GM18499 (cell line): ENCODE data around the gene PIK3R5.

Experiments used
- ATAC-seq: cut with Tn5 transposase; IDR thresholded peaks from one replicate; pipeline ENCODE4 v1.9.1; 2021; ENCODE audit warnings: moderate number of reproducible peaks; ENCODE audit not compliant: insufficient read depth, unreplicated experiment

The PIK3R5 gene

GRCh38 chr17:8954339-8954738, 11.2 kb downstream of the PIK3R5 start:
- ATAC-seq: no peak

- ATAC-seq: no peak
Observed at GRCh38 chr17:8953156-8953885, 12.2 kb downstream of the PIK3R5 start.

GRCh38 chr17:8952191-8952590, 13.3 kb downstream of the PIK3R5 start:
- ATAC-seq: no peak

DNA sequence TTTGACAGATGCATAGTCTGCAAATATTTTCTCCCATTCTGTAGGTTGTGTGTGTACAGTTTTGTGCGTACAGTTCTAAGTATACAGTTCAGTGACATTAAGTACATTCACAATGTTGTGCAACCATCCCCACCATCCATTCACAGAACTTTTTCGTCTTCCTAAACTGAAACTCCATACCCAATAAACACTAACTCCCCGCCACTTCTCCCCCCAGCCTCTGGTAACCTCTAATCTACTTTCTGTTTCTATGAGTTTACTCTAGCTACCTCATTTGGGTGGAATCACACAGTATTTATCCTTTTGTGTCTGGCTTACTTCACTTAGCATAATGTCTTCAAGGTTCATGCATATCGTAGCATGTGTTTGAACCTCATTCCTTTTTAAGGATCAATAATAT, 14.3 kb downstream of the PIK3R5 start:
- ATAC-seq: no peak

GRCh38 chr17:8949061-8949661, 16.3 kb downstream of the PIK3R5 start:
- ATAC-seq: no peak

DNA sequence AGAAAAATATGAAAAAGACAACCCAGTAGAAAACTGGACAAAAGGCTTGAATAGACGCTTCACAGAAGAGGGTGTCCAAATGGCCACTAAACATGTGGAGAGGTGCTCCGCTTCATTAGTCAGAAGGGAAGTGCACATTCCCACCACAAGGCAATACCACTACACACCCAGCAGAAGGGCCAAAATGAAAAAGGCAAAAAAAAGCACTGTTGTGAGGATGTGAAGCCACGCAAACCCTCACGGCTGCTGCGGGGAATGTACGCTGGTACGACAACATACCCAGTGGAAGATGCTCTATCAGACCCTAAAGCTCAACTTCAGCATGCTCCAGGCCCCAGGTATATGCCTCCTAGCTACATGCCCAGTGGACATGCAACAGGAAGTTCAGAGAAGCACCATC, 17.0 kb downstream of the PIK3R5 start:
- ATAC-seq: no peak

GRCh38 chr17:8947201-8947600, 18.3 kb downstream of the PIK3R5 start:
- no peak for ATAC-seq

GRCh38 chr17:8946476-8946875, 19.0 kb downstream of the PIK3R5 start:
- no peak for ATAC-seq

DNA sequence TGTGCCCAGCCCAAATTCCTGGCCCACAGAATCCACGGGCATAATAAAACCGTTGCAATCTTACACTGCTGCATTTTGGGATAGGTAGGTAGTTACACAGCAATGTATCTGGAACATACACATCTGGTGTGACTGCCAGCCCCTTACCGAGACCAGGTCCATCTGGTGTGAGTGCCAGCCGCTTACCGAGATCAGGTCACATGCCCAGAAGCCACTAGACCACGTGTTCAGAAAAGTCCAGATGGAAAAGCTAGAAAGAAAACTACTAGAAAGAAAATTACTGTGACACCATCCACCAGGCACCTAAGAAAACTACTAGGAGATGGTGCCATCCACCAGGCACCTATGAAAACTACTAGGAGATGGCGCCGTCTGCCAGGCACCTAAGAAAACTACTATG, 19.4 kb downstream of the PIK3R5 start:
- ATAC-seq: no peak

GRCh38 chr17:8944748-8945147, 20.8 kb downstream of the PIK3R5 start:
- ATAC-seq: no peak

DNA sequence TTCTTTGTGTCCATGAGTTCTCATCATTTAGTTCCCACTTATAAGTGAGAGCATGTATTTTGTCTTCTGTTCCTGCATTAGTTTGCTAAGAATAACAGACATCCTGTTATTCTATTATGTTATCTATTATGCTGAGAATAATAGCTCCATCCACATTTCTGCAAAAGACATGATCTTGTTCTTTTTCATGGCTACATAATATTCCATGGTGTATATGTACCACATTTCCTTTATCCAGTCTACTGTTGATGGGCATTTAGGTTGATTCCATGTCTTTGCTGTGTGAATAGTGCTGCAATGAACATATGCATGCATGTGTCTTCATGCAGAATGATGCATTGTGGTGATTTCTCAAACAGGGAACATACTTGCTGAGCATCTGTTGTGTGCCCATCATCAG, 21.4 kb downstream of the PIK3R5 start:
- ATAC-seq: no peak

- no peak for ATAC-seq
Observed at GRCh38 chr17:8941980-8942622, 23.4 kb downstream of the PIK3R5 start.

DNA sequence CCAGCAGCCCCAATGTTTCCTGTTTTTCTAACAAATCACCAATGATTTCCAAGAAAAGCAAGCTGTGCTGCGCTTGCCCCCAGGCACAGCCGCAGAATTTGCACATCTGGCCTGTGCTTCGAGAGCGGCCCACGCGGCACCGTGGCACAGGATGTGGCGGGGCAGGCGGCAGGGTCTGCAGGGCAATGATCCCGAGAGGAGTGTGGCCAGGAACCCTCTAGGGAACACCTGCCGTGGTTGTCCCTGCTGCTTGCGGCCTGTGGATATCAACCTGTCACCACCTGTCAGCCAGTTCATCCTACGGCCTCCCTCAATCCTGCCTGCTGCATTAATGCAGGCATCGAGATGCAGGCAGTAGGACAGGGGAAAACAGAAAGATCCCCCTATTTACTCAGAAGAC, 24.0 kb downstream of the PIK3R5 start:
- ATAC-seq: no peak

- ATAC-seq: no peak
Observed at GRCh38 chr17:8940866-8941471, 24.5 kb downstream of the PIK3R5 start.

DNA sequence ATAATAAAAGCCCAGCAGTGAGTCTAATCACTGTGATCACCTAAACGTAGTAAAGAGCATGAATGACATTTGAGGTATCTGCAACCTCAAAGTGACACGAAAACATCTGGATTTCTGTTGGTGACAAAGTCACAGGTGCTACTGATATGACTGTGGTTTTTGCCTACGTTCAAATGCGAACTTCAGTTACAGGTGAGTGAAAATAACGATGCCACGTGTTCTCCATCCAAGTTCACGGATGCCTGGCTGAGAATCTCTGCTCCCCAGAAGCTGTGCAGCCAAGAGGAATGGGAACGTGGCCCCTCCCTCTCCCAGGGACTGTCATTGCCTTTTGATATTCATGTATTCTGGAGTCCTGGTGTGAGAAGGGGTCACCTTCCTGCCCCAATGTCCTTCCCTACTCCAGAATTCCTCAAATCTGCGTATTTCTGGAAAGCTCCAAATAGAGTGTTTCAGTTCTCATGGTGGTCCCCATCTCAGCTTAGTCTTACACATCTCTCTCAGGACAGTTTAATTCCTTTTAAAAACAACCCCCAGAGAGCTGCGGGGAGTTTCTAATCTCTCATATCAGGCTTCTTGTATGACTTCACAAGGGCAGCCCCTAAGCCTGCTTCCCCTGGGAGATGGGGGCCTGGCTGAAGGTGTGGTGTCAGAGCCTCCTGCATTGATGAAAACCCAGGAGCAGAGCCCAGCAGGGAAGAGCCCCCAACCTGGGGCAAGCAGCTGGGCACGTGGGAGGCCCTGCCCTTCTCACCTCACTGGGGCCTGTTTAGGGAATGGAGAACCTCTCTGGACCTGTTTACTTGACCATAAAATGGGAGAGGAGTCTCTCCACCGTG, 25.8 kb downstream of the PIK3R5 start:
- ATAC-seq: no peak

GRCh38 chr17:8938933-8939332, 26.6 kb downstream of the PIK3R5 start:
- no peak for ATAC-seq

DNA sequence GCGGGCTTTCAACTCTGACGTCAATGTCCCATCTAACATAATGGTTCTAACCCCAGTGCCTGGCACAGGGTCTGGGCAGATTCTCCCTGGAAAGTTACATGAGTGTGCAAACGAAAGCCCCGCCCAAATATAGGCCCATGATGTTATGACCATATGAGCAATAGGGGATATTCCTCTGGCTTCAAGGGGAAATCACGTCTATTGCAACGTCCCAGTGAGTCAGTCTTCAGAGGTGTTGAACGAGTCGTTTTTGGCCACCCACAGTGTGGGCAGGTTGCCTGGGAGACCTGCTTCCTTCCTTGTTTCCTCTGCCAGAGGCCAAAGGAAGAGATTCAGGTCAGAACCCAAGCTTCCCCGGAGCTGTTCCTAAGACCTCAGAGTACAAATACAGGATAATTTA, 30.3 kb downstream of the PIK3R5 start:
- no peak for ATAC-seq

DNA sequence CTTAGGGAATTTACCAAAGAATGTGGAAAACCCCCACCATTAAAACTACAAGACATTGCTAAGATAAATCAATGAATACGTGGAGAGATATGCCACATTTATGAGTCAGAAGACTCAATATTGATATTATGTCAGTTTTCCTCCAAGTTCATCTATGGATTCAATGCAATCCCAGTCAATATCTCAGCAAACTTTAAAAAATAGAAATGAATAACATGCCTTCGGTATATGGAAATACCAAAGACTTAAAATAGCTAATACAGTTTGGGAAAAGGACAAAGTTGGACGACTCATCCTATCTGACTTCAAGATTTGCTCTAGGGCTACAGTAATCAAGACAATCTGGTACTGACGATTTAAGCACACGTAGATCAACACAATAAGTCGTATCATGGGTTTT, 31.2 kb downstream of the PIK3R5 start:
- no peak for ATAC-seq

- ATAC-seq: no peak
Observed at GRCh38 chr17:8930649-8931048, 34.9 kb downstream of the PIK3R5 start.

GRCh38 chr17:8928347-8928746, 37.2 kb downstream of the PIK3R5 start:
- no peak for ATAC-seq
